DMS 273 (cell line): Measurements from ENCODE around the gene UROS.

ENCODE experiments used
- DNase-seq: peaks from one replicate; lab custom pipeline; 2025; ENCODE audit not compliant: unreplicated experiment; lab: John Stamatoyannopoulos, UW

The UROS gene

DNA sequence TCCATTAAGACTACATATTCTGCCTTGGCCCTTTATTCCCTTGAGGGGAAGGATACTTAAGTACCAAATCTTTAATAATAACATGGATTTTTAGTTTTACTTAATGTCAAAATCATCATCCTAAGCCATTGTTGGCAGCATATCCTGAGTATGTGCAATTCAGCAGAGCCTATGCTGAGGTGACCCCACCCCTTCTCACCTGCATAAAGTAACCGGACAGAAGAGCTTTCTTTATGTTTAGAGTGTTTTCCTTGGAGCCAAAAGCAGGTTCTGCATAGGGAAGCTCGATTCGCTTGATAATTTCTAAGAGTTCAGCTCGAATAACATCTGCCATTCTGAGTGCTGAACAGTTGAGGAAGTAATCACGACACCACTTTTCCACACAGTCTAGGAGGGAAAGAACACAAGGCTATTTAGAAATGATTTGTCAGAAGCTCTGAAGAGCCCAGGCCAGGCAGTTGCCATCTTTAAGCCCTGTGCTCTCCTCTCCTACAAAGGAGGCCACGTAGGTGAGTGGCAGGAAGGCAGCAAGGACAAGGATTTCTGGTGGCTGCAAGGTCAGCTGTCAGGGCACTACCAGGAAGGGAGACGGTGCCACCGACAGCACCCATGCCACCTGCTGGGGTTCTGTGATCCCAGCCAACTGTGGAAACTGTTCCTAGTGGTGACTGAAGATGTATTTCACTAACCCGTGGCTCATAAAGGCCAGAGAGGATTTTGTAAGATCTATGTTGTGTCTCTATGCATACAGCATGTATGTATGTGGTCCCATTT lies 15.9 kb upstream of the UROS start:
- no peak for DNase-seq

DNA sequence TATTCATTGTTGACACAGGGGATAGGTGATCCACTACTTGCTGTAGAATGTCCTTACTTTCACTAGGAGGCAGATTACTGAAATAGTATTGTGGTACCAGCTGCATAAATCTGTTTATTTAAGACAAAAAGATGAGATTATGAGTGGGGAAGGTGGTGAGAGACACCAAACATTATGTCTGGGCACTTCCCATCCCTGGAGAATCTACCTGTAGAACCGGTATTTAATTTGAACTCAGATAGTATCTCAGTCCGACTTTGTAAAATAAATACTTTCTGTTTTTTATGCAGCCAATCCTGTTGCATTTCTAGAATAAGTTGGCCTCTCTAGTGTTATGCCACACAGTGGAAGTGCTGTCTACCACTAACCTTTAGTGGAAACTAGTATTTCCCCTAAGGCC lies 13.7 kb upstream of the UROS start:
- no peak for DNase-seq

DNA sequence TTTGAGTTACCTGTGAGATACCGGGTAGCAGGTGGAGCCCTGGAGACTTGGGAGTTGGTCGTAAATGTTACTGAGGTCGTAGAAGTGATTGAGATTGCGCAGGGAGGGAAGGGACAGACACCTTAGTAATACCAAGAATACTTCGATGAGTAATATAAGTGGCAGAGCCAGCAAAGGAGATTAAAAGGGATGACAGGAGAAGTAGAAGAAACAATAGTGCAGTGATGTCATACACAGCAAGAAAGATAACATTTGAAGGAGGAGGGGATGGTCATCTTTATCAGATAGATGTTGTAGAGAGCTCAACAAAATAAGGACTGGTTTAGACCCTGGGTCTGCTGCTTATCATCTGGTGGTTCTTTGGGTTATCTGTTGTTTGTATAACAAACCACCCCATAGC lies 5.3 kb upstream of the UROS start:
- no peak for DNase-seq

DNA sequence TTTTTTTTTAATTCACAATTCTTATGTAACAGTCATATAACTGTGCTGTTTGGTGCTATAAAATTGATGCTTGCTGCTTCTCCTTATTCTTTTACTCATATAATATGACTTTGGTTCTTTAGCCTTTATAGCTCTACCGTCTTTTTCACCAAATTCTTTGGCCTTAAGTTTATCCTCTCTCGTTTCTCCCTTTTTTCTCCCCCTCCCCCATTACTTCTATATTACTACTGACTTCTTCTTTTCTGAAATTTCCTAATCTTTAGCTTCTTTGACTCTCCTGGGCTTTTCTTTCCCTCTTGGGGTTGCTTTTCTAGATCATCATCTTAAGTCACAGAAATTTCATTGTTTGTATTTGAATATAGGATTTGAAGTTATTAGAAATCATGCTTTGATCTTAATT lies 4.1 kb upstream of the UROS start:
- DNase-seq, result no peak

DNA sequence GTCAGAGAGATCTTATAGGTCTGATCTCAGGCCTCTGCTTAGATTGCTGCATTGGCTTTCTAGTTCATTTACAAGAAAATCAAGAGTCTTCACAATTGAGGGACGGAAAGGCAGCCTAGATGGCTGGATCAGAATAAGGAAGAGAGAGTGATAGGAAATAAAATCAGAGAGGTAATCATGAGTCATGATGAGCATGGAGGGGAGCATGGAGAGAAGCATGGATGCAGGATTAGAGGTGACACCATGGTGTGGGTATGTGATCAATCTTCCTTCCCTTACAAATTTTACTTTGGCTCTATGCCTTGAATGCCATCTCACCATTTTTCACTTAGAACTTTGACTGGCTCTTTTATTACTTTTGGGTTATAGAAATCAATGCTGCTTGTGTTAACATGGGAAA lies 1.7 kb upstream of the UROS start:
- no peak for DNase-seq

DNA sequence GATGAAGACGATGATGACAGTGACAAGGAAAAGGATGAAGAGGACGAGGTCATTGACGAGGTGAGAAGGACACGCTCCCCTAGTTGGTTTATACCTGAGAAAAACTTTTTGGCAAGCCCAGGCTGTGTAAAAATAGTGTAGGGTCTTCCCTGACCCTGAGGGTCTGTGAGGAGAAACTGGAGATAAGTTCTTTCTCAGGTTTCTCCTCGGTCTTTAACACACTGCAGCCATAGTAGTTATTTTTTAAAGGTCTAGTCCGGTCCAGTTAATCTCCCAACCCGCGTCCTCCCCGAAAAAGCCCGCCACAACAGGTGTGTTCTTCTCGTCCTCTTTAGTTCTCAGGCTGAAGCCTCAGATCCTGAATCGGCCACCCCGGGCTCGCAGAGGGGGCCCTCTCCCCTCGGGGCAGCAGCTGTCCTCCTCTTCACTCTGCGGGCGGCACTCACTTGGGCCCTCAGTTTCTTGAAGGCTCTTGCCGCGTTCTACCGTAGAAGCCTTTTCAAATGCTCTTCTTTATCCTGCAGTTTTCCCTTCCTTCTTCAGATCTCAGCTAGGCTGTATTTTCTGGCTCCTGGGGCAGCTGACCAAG lies 699 bp upstream of the UROS start:
- DNase-seq, result peak; percentile 17

DNA sequence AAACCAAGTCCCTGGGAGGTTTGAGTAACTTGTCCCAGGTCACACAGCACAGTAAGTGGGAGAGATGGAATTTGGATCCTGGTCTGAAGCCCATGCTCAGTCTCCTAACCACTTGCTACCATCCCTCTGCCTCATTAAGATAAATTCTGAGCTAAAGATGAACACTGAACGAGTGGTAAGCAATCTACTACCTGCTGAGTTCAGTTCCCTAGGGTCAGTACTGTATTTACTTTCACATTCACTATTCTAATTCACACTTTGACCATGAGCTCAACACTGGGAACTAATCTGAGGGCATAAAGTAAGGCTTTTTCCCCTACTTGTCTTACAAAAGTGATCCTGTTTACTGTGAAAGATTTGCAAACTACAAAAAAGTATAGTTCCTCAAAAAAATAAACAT lies 2.4 kb downstream of the UROS start:
- no peak for DNase-seq

DNA sequence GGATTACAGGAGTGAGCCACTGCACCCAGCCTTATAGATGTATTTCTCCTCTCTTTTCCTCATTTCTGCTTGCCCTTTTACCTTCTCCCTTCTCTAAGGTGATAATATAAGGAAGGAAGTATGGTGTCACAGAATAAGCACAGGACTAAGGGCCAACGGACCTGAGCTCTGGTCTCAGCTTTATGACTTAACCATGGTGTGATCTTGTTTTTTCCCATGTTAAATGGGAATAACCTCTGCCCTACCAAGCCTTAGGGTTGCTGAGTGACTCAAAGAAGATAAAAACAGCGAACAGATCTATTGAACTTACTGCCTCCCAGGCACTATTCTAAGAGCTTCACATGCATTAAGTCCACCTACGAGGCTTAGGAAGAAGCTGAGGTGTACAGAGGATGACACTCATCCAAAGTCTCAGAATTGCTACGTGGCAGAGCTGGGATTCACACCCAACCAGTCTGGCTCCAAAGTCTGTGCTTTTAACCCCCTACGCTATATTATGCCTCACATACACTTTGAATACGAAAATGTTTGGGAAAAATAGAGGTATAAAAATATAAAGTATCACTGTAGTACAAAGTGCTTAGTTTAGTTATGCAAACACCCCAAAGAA lies 5.6 kb downstream of the UROS start:
- DNase-seq, result no peak

DNA sequence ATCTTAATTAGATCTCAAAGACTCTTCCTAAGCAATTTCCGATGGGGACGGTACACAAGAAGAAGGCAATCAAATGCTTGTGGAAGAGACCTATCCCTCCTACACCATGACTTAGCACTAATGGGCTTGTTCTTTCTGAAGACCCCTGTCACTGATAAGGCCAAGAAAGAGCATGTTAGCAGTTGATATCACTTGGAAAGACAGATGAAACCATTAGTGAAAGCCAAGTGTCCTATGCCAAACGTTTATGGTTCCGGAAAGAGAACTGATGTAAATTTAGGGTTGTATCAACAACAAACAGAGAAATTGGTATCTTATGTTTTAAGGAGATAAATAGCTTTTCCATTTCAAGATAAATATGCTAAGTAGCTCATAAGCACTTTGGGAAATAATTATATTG lies 6.5 kb downstream of the UROS start:
- DNase-seq, result no peak

DNA sequence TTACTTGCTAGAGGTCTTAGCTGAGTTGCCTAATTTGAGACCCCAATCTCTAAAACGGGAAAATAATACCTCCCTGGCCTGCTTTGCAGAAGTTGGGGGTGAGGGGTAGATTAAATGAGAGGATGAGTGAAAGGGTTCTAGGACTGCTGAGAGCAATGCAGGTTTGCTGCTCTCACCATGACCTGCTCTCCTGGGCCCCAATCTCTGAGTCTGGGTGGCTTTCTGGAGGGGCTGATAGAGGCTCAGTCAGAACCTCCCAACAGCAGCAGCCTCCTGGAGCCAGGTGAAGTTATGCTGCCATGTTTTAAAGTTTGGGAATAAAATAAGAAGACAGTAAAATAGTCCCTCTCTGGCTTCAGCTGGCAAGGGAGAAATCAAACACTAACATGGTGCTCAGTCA lies 7.3 kb downstream of the UROS start:
- no peak for DNase-seq

DNA sequence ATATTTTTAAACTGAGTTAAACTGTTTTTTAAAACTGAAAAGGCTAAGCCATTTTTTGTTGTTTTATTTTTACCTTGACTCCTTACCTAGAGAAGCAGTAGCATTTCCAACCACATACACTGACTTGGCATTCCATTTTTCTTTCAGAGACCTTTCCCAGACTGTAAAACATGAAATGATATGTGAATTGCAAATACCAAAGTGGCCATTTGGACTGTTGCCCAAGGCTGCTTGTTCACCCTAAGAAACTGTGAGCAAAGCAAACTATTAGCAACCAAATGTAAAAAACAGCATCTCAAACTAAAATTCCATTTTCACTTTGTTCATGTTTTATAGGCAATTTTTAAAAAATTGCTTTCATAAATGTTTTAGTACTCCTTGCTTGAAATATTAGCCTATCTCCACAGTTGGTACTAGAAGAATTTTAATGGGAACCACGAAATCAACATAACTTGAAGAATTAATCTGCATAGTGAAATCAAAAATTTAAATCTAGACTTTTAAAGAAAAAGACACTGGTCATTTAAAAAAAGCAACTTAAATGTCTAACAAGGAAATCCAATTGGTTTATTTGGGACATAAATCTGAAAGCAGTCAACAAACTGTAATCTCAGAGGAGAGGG lies 10.8 kb downstream of the UROS start:
- no peak for DNase-seq

DNA sequence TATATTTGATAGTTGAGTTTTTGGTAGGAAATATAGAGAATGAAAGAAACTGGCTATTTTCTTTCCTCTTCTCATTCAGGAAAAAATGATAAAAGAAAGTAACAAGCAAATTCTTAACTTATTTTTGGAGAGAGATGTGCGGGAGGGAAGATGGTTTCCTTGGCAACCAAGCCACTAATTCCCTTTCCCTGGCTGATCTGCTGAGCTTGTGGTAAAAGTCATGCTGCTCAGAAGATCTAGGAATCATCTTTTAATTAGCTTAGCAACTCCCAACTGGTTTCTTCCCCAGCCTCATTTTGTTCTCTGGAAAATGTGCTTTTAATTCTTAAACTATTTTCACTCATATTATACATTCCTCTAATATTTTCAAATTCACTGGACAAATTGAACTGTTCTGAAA lies 11.8 kb downstream of the UROS start:
- DNase-seq, result no peak

DNA sequence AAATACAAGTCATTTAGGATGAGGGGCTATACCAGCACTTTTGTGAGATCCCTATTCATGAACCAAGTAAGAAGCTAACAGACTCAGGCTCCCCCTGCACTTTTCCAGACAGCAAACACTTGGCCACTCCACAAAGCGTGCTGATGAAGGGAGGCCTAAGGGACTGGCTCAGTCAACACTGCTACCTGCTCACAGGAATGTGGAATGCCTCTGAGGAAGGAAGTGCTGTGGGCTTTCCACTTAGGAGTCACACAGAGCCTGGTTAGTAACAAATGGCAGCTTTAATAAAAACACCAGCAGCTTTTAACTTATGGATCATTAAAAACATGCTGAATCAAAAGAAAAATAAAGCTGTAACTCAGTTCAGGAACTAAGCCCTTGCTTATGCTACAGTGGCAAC lies 15.0 kb downstream of the UROS start:
- DNase-seq, result no peak

DNA sequence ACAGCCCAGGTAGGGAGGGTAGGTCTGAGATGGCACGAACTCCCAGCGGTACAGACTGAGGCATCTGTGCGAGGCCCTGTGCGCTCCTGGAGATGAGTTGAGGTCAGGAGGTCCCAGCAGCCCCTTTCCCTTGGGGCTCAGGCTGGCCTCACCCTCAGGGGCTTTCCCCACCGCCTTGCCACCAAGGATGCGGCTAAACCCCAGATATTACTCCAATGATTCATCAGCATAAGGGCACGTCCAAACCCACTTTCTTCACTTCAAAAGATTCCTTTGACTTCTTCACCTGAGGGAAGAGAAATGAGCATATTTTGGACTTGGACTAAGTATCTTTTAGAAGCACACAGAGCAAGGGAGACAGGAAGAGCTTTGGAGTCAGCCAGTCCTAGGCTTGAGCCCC lies 20.3 kb downstream of the UROS start:
- no peak for DNase-seq

DNA sequence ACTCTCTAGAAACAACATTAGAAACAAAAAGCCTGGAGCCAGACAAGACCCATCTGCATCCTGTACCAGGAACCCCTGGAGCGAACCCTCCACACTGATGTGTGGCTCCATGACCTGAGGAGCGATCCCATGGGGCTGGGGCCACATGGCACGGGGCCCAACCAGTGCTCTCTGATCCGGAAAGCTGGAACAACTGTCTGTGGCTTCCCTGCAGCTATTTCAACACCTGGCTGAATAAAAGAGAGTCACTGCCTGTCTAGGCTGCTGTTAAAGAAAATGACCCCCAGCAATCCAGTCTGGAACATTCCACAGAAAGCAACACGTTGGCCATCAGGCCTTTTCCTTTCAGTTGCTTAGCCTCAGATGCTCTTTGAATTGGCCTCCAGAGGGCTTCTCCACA lies 20.9 kb downstream of the UROS start:
- DNase-seq, result no peak

DNA sequence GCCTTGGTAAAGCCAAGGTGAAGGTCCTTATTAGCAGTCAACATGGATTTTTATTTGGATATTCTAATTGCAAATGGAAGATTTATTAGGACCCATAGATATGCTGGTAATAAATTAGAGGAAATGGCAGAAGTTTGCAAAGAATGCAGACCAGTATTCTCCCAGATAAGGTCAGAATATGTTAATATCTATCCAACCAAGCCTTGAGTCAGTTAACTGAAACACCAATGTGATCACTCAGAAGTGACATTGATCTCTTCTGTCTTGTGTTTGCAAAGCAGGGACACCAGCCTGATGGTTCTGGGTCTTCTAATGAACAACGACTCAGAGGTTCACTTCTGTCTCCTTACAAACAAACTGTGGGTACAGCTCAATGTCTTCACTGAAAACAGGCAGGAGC lies 21.5 kb downstream of the UROS start:
- no peak for DNase-seq

DNA sequence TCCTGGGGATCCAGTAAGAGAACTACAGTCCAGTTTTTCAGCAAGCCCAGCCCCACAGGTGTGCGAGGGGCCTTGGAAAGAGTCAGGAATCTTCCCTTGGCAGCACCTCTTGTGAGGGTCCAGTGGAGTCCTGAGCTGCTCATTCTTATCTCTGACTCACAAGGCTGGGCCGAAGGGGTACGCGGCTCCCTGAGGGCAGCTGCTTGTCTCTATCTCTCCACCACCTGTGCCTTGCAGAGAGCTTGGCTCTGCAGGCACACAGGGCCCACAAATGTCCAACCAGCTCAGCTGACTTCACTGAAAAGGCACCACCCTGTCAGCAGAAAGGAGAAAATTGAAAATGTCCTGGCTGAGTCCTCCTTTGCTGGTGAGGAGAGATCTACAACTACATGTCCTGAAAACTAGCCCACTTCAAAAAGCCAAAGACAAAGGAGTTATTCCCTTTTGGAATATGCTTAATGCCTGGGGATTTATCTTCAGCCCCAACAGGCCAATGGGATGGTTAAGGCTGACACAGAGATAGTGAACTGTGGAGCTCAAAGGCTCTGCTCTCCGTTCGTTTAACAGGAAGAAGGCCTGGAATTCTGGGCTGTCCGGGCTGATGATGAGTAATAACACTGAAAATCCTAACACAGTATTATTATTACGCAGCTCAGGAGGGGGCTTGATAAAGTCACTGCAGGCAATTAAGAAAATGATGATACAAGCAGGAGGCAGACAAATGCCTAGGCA lies 23.4 kb downstream of the UROS start:
- no peak for DNase-seq

DNA sequence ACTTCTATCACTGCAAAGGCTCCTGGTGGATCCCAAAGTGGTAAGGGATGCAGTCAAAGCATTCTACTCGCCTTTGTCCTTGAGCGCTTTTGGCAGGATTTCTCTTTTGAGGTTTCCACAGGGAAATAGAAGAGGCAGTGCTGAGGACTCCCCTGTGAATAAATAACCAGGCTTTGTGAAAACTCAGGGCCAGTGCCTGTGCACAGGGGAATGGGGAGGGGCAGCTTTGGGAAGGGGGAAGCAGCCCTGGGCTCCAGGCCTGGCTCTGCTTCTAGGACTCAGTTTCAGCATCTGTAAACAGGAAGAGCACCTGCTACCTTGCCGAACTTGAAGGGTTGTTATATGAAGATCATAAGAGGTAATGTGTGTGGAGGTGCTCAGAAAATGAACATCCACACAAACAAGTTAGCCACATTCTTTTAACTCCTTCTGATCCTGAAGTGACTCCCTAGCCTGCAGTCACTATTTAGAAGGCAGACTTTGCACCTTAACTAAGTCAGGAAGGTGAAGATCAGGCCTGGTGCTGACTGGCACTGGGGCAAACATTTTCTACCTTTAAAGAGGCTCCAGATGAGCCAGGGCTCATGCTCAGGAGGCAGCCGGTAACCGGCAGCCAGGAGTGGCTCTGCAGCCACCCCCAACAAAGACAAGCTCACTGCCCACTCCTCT lies 24.9 kb downstream of the UROS start:
- DNase-seq, result no peak

DNA sequence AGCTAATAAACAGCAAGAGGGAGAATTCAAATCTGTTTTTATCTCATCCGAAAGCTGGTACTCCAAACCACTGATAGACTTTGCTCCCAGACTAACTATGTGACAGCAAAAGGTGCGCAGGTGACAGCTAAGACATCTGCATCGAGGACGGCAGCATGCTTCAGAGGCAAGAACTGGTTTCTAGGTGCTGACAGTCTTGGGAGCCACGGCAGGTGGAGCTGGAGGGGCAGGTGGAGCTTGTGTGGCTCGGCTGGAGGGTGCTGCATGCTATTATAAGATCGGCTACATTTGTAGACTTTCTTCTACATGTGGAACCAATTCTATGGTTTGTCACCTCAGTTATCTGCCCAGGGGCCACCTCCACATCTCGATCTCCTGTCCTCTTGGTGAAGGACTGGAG lies 25.6 kb downstream of the UROS start:
- DNase-seq, result no peak

DNA sequence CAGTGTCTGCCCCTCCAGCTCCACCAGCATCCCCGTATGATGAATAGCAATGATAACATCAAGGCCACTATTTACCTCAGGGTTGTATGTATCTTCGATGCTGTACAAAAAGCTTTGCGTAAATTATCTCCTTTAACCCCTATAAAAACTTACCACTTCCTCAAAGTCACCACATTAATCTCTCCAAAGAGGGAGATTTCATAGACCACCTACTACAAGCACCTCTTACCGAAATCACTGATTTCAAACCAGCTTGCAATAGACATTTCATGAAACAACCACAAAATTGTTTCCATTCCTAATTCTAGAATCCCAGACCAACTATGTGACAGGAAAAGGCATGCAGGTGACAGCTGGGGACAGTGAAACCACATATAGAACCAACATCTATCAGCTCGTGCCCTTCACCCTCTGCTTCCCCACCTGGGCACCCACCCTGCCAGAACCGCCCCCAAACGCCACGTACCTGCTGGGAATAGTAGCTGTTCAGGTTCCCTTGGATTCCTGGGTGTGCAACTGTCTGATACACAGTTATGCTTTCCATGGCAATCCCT lies 27.3 kb downstream of the UROS start:
- DNase-seq, result no peak

DNA sequence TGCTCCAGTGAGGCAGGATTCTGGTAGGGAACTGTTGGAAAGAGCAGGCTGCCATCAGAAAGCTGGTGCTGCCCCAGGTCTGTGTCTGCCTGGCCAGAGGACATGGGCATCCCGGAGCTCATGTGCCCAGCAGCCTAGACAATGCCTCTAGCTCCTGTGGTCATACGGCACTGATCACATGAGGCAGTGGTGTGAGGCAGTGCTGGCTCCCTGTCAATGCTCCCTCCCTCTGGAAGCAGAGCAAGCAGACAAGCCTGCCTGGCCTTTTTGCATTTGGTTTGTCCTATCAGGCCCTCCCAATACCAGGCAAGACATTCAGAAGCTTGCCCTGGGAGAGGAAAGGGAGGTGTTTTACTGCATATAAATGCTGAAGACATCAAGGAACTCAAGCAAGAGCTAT lies 27.9 kb downstream of the UROS start:
- no peak for DNase-seq
